Amniotic epithelial cell (primary cell): ENCODE results near the gene GATA3.

Source experiments
- DNase-seq: peaks from one replicate; pipeline ENCODE4 v3.0.0-alpha.2; 2010; ENCODE audit warnings: low read depth

The GATA3 gene

DNA sequence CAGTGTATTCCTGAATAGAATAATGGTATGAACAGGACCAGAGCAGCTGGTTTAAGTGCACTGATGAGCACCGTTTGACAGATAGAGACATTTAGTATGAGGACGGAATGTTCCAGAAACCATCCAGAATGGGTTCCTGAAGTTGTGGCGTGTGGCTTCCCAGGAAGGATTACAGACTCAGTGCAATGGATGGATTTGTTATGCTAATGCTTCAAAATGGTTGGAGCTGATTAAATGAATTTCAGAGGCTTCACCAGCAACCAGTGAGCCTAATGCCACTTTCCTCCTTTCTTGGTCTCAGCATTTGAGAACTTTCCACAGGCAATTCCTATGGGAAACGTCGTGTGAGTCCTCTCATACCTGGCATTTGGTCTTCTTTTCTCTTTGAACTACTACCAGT is 9.9 kb downstream of the GATA3 start:
- no peak for DNase-seq

DNA sequence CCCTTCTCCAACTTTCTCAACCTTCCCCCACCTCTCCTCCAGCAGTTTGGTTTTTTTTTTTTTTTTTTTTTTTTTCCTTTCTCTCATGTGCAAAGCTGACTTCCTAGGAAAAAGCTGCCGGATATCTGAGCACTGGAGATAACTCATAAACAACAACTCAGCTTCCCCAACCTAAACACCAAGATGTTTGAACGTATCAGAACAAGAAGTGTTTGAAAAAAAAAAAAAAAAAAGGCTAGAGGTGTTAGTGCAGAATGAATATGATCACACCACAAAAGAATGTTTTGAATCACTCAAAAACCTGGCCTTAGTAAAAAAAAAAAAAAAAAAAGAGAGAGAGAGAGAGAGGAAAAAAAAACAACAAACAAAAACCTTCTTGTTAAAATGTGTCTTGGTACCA is 11.2 kb downstream of the GATA3 start:
- DNase-seq = peak; percentile 67

DNA sequence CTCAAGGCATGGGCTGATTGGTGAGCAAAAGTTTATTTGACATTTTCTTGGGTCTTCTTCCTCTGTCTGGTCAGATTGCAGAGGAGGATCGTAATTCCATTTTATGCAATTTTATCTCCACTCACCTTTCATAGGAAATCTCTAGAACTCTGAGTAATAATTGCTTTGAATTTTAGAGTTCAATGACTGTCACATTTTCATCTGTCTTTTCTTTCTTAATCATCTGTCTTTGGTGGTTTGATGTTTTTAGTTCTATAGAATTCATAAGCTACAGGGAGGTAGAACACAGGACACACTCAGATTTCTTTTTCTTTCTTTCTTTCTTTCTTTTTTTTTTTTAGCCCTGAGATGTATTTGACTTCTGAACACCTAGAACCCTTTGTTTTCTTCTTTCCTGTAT is 11.6 kb downstream of the GATA3 start:
- no peak for DNase-seq

DNA sequence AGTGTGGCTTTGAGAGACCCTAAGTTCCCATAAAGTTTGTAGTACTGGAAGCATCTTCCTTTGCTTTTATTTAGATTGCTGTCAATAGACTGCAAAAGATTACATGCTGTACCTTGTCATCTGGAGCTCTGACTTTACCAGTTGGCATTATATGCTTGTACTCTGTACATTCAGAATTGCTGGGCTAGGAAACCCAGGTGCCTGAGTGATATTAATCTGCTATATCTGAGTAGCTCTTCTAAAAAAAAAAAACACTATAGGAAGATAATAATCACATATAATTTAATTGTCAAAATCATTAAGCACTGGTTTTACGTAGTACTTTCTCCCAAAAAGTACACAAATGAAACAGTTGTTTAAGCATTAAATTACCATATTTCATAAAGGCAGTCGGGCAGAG is 12.3 kb downstream of the GATA3 start:
- DNase-seq = no peak

DNA sequence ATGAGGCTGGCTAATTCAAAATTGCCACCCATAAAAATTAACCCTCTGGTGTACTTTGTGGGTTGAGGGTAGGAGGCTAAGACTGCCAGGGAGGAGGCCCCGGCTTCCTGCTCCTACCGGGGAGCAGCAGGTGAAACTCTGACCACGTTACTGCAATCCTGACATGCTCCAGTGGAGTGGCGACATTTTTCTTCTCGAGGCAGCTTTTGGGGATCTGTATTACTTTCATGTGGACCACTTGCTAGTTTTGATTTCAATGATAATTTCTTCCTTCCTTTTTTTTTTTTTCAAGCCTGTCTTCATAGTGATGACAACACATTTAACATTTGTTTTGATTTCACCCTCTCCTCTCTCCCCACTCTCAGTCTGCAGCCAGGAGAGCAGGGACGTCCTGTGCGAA is 14.6 kb downstream of the GATA3 start:
- DNase-seq = no peak

DNA sequence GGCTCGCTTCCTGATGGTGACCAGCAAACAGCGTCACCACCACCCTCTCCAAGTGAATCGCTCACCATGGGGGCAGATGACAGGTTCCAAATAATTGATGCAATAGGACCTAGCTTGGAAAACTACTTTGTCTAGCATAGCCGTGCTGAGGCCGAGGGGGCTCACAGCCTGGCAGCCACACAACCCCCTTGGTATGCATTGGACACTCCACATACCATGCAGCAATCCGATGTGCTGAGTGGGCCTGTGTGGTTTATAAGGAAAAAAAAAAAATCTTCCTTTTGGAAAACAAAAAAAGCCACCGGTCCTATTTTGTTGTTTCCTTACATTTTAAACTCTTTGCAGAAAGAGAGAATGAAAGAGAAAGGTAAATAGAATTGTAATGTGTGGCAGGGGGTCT is 15.1 kb downstream of the GATA3 start:
- peak; percentile 56 for DNase-seq

DNA sequence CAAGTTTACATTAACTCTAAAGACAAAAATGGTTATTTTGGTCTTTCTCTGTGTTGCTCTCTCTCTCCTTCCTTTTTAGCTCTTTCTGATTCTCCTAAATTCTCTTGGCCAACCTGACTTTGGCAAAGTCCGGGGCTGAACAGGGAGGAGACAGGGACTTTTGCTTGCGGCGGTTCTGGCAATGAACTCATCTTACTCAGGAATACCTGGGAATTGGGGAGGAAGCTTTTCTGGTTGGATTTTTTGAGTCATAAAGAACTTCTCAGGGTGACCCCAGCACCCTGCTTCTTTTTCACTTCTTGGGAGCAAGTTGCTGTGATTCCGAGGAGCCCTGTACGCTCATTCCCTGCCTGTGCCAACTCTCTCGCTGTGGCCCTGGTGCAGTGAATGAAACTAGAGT is 16.0 kb downstream of the GATA3 start:
- no peak for DNase-seq

DNA sequence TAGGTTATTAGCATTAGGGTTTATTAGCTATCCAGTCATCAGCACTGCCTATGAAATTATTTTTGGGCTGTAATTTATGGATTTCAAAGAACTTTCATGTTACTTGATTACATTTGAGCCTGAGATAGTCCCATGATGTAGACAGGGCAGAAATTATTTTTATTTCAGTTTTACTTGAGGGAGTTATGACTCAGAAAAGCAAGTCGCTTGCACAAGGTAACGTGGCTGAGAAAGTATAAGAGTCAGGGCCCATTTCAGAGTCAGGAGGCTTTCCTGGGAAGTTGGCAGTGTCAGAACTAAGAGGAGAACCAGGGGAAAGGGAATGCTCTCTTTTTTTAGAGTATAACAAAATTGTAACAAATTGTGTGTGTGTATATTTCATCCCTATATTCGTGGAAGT is 16.5 kb downstream of the GATA3 start:
- DNase-seq = peak; percentile 80

DNA sequence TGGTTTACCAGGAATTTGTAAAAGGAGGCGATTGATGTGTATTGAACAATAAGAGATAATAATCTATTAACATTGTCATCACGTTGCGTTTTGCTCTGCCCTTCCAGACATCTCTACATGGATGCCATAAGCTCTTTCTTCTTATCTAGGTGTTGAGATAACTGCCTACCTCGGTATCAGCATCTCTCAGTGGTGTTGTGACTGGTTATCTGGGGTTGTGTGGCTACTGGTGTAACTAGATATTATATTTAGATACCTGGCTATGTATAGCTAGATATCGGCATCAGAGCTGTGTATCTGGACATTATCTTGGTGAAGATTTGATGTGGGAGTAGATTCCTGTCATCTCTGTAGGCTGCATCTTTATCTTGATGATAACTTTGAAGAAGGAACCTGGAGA is 17.2 kb downstream of the GATA3 start:
- no peak for DNase-seq

DNA sequence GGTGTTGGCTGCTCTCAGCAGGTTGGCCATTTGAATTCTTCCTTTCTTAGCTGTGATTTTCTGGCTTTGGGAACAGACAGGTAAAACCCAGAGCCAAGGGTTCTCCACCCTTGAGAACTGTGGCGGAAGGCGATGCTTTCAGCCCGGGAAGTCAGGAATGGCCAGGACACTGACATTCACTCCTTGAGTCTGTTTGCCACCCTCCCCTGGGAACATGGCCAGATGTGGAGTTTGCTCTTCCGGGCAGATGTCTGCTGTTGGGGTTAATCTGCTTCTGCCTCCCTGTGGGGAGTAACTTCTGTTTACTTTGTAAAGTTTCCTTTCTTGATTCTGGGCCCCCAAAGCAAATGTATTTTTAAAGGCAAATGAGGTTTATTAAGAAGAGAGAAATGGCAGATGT is 17.7 kb downstream of the GATA3 start:
- no peak for DNase-seq

DNA sequence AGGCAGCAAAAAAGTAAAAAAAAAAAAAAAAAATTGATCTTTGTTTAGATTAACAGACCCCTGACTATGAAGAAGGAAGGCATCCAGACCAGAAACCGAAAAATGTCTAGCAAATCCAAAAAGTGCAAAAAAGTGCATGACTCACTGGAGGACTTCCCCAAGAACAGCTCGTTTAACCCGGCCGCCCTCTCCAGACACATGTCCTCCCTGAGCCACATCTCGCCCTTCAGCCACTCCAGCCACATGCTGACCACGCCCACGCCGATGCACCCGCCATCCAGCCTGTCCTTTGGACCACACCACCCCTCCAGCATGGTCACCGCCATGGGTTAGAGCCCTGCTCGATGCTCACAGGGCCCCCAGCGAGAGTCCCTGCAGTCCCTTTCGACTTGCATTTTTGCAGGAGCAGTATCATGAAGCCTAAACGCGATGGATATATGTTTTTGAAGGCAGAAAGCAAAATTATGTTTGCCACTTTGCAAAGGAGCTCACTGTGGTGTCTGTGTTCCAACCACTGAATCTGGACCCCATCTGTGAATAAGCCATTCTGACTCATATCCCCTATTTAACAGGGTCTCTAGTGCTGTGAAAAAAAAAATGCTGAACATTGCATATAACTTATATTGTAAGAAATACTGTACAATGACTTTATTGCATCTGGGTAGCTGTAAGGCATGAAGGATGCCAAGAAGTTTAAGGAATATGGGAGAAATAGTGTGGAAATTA is 19.4 kb downstream of the GATA3 start:
- DNase-seq = no peak

DNA sequence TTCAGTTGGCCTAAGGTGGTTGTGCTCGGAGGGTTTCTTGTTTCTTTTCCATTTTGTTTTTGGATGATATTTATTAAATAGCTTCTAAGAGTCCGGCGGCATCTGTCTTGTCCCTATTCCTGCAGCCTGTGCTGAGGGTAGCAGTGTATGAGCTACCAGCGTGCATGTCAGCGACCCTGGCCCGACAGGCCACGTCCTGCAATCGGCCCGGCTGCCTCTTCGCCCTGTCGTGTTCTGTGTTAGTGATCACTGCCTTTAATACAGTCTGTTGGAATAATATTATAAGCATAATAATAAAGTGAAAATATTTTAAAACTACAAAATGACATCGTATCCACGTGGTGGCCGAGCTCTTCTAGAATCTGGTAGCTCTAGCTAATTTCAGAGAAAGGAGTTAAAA is 20.4 kb downstream of the GATA3 start:
- DNase-seq = no peak

DNA sequence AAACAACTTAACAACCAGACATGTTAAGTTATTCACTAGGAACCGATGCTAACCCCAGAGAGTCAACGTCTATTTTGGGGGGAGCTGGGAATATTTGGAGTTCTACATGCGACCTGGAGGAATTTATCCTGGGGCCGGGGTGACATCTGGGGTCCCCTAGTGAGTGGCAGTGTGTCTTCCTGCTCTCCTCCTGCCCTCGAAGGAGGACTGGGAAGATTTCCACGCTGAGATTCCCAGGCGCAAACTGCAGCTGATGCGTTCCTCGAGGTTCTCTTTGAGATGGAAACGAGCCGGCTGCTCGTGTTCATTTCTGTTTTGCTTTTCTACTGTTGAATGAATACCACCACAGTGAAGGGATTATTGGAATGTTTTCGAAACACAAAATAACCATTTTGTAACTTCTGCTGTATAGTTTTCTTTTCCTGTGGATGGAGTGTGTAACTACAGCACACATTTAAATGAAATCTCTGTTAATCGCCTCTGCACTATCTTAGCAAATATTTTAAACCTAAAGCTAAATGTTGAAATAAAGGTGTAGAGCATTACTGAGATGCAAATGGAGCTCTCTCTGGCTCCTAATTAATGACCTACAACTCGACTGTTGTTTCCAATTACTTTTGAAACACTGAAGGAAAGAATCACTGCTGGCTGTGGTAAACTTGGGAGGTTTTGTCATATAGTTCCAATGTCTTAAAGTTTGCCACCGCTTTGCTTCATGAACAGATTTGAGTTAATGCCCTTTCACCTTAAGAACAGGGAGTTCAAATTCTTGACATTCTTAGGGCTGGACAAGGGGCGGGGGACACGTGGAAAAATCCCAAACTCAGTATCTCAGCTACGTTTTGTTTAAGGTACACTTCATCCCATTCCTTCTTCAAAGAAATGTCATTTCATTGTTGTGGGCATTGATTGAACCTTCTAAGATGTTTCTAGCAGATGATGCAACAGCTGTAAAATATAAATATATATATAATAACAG is 21.1 kb downstream of the GATA3 start:
- peak; percentile 33 for DNase-seq

DNA sequence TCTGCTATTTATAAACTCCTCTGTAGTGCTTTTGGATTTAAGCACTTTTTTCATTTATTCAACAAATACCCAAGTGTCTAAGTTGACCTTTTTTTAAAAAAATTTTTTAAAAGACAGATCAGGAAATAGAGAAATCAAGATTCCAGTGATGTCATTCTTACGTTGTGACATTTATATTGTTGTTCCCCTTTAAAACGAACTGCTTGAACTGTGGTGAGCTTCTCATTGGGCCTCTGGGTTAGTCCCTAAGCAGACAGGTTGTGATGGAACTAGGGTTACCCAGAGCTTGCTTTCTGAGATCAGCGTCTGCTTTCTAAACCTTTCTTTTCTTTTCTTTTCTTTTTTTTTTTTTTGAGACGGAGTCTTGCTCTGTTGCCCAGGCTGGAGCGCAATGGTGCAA is 22.4 kb downstream of the GATA3 start:
- no peak for DNase-seq

DNA sequence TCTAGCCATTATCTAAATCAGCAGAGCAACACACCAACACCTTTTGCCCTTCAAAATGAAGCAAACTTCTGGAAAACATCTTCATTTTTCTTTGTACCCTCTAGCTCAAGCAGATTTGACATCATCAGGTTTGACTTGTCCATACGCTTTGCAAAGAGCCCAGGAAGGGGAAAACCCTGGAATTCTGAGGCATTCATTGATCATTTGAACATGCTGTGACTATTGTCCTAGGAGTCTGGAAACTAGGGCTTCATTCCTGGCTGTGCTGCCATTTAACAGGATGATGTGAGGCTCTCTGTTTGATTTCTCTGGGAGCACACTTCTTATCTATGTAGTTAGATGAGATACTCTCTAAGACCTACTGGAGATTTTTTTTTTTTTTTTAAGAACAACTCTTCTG is 23.5 kb downstream of the GATA3 start:
- no peak for DNase-seq

DNA sequence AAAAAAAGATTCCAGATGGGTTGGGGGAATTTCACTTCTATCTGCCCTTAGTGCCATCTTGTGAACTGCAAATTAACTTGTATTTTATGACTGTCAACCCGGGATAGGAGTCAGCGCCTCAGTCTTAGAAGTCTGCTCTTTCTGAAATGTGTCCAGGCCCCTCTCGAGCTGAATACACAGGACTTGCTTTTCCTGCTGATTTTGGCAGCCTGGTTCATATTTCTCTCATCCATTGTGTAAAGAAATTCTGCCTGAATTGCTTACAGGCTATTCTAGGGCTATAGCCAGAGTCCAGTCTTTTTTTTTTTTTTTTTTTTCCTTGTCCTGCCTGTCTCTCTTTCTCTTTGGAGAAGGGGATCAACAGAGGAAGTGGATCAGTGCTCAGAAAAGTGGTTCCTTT is 24.6 kb downstream of the GATA3 start:
- no peak for DNase-seq

DNA sequence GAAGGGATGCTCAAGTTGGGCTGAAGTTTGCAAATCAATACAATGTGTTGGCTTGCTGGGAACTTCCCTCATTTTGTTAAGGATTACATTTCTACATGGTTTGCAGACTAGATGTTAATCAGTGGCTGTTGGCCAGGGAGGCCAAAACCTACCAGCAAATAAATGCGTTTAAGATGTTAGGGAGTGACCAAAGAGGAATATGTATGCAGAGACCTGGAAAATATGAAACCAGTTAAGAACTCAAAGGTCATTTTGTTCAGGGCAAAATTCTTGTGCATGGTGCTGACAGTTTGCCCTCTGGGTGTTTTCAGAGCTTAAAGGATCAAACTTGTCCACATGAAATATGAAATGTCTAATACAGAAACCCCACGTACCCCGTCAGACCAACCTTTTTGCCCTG is 30.3 kb downstream of the GATA3 start:
- no peak for DNase-seq

DNA sequence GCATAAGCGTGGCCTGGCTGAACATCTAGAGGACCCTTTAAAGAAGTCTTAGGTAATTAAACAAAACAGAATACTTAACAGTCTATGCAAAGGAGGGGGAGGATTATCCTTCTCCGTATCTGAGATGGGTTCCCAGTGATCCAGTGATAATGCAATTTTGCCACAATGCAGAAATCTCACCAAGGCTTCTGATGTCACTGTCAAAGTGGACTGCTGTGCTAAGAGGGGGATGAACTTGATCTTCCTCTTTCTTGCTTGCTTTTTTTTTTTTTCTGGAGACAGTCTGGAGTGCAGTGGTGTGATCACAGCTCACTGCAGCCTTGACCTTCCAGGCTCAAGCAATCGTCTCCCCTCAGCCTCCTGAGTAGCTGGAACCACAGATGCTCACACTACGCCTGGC is 30.8 kb downstream of the GATA3 start:
- DNase-seq = no peak

DNA sequence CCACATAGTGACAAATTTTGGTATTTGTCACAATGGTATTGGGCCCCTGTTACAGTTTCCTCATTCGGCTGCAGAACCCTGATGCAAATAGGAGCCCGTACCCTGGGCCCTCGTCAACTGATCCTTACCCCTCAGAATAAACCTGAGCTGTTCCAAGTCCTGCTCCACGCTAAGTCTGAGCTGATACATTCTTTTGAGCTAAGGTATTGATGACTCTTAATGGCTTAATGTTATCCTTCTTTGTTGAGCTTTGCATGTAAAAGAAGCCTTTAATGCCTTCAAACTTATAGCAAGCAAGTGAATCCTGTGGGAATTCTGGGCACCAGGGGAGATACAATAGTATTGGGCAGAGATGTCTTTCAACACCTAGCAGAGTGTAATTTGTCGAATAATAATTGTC is 31.8 kb downstream of the GATA3 start:
- no peak for DNase-seq

DNA sequence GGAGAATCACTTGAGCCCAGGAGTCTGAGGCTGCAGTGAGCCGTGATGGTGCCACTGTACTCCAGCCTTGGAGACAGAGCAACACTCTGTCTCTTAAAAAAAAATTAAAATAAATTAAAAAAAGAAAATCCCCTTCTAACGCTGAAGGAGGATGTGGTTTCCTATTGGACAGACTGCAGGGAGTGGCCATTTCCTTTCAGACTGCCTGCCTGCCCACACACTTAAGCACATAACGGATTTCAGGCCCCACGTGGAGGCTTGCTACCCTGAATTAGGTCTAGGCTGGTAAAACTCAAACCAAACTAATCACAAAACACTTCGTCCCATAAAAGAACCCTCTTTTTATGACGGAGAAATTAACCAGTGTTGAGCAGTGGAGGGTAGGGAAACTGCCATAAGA is 34.0 kb downstream of the GATA3 start:
- DNase-seq = no peak

DNA sequence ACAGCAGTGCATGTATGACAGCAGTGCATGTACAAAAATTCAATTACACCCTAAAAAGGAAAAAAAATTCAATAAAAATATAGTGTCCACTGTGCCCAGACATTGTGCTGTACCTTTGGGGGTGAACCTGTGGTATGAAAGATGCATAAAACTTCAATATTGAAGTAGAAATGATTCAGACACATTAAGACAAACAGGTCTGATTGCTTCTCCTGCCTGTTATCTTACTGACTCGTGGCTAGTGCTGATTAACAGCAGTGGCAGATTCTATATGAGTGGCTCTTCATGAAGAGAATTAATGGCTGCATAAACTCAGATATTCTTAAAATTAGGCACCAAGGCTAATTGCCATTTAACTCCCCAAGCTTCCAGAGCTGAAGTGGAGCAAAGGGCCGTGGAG is 37.9 kb downstream of the GATA3 start:
- DNase-seq = no peak

DNA sequence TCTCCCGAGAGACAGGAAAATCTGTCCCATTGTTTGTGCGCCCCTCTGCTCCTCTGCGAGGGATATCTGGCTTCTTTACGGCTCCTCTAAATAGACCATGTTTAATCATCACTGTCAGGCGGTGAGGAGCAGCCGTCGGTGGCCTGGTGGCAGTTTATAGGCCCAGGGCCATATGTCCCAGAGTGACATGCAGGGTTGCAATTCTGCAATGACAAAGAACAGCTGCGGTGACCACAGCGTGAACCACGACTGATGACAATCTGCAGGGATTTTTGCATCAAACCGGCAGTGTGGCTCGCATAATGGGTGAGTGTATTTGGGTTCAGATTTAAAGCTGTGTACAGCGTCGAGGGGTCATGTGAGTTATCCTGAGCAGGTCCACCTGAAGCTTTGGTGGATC is 41.5 kb downstream of the GATA3 start:
- DNase-seq = no peak

DNA sequence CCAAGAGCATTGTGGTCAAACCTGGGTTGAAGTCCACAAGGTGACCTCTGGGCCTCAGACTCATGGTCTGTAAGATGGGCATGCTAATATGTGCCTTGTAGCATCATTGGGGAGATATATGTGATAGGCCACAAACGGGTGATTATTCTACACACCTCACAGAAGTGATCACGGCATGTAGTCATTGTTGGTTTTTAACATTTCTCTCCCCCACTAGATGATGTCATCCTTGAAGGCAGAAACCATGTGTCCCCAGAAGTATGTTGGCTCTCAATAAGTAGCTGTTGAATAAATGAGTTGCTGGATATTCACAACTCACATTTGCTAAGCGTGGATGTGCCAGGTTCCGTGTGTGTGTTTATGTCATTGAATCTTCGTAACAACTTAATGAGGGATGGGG is 42.4 kb downstream of the GATA3 start:
- DNase-seq = no peak

DNA sequence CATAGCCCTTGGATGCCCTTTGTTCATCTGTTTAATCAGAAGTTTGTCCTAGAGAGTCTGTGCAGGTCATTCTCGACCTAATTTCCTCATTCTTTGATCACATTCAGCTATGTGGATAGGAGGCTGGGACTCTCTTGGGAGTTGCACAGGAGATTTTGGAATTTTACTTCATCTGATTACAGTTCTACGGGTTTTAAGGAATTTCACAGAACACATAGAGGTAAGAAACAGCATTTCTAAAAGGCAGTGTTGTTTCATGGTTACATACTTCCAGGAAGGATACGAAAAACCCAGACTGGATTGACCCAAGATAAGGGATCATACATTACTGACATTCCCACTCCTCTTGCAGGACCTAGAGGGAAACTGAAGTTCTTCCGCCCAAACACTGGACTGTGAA is 45.9 kb downstream of the GATA3 start:
- no peak for DNase-seq
